CD4-positive, CD25-positive, alpha-beta regulatory T cell (primary cell): ENCODE measurements around the gene CDC14B. TPM values are rescaled to one million over a fixed set of nuclear protein-coding genes. Genes with fewer than 3 reads are reported as not detected.
A peak's percentile ranks its signal among the peaks of the same experiment; 100 is the strongest.
"Not testable (repeated sequence)": the region's sequence is repeated elsewhere in the genome, so short reads cannot be mapped to it uniquely, and the experiment has no call there.

Source experiments
- ATAC-seq, 2 donors: fragments of 150-1000 bp; cut with Tn5 transposase; one replicate each; pipeline ENCODE4 v1.10.0; 2021; ENCODE audit warnings: low read depth in 2 of 2, moderate number of reproducible peaks in 2 of 2, moderate library complexity in 1 of 2
- DNase-seq, 3 donors: peaks; one replicate each; pipeline versions ENCODE4 v3.0.0 to v3.0.0-alpha.2; 2012 to 2022; ENCODE audit warnings: mixed read lengths in 1 of 3
- H3K27ac ChIP-seq: one replicate; pipeline ENCODE4 v1.7.0; 2013; ENCODE audit warnings: mild to moderate bottlenecking, low read length; ENCODE audit not compliant: insufficient read depth, poor library complexity, severe bottlenecking
- H3K27me3 ChIP-seq: one replicate; pipeline ENCODE4 v1.7.0; 2013; ENCODE audit warnings: low read length; ENCODE audit not compliant: control insufficient read depth, insufficient read depth
- H3K36me3 ChIP-seq: one replicate; pipeline ENCODE4 v1.7.0; 2013; ENCODE audit warnings: mild to moderate bottlenecking, low read length, moderate library complexity; ENCODE audit not compliant: control insufficient read depth, insufficient read depth
- H3K4me1 ChIP-seq: 2 replicates; pipeline ENCODE4 v1.7.0; 2013; ENCODE audit warnings: mild to moderate bottlenecking, low read length; ENCODE audit not compliant: insufficient read depth, control insufficient read depth, poor library complexity, severe bottlenecking
- H3K4me3 ChIP-seq: one replicate; pipeline ENCODE4 v1.7.0; 2013; ENCODE audit warnings: low read depth, mild to moderate bottlenecking, low read length, moderate library complexity
- H3K9me3 ChIP-seq, 2 experiments: 1 replicate in 1 of 2; 2 replicates in 1 of 2; pipeline ENCODE4 v1.7.0; 2013; ENCODE audit warnings: low read length in 2 of 2, mild to moderate bottlenecking in 1 of 2, moderate library complexity in 1 of 2; ENCODE audit not compliant: control insufficient read depth in 2 of 2
- H3K27ac Mint-ChIP-seq, 3 donors: one replicate each; pipeline ENCODE4 v1.8.0; 2020 to 2022; ENCODE audit warnings: mild to moderate bottlenecking in 3 of 3, mixed read lengths in 3 of 3, moderate library complexity in 2 of 3
- H3K27me3 Mint-ChIP-seq: one replicate; pipeline ENCODE4 v1.8.0; 2022; ENCODE audit warnings: mild to moderate bottlenecking, mixed read lengths
- H3K36me3 Mint-ChIP-seq: one replicate; pipeline ENCODE4 v1.8.0; 2020; ENCODE audit warnings: mixed read lengths
- H3K4me1 Mint-ChIP-seq, 4 donors: one replicate each; pipeline ENCODE4 v1.8.0; 2020 to 2022; ENCODE audit warnings: mixed read lengths in 4 of 4, mild to moderate bottlenecking in 1 of 4
- H3K4me3 Mint-ChIP-seq, 4 donors: one replicate each; pipeline ENCODE4 v1.8.0; 2020 to 2022; ENCODE audit warnings: mild to moderate bottlenecking in 4 of 4, mixed read lengths in 4 of 4, moderate library complexity in 3 of 4
- H3K9me3 Mint-ChIP-seq, 7 donors: one replicate each; pipeline ENCODE4 v1.8.0; 2020 to 2022; ENCODE audit warnings: mixed read lengths in 7 of 7, mild to moderate bottlenecking in 3 of 7, moderate library complexity in 2 of 7
- polyA plus RNA-seq, 4 donors: library from polyadenylated mRNA; unstranded; fragments of 300-500 nt; fragmentation: Illumina TruSeq; gene quantifications; one replicate each; pipeline ENCODE4 v1.2.3, GENCODE V29; 2021
- total RNA-seq: library from RNA; stranded (reverse); gene quantifications from one replicate; pipeline ENCODE4 v1.2.3, GENCODE V29; 2022

CDC14B gene
- total and polyA plus RNA-seq, 5 donors from 2014 or later, result 7.1 to 17.7 (median 9.0) TPM

DNA sequence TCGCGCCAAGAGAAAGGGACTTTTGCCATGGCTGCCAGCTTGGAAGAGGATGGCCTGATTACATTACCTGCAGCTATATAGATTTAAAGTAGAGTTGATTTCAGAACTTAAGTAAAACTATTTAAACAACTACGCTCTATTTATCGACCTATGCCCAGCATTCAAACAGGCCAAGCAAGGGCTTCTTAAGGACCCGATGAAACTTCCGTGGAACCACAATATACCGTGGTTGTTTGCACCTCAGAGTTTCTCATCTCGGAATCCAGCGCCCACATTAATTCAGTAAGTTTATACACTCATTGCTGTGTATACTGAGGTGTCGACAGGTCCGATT is 505 bp upstream of the CDC14B start:
- H3K27ac Mint-ChIP-seq, result peak overlapping the region in 1 of 3 donors; percentile 16
- Histone ChIP-seq H3K27me3 (peaks cover 17% of the 10 kb centered on the region), H3K4me3 (no peak overlapping the region), H3K4me1 (peaks cover 9% of the 10 kb centered on the region), H3K9me3 (no peaks in the 10 kb centered on the region), H3K27ac (no peak overlapping the region), H3K36me3 (no peaks in the 10 kb centered on the region)
- H3K36me3 Mint-ChIP-seq, result no peaks in the 10 kb centered on the region
- peaks cover 5 to 15% (median 6%) of the 10 kb centered on the region in 4 donors for H3K4me1 Mint-ChIP-seq
- DNase-seq (no peak), ATAC-seq (no peak)
- H3K4me3 Mint-ChIP-seq, result peak overlapping the region; percentile 77 to 91 (median 80)
- H3K9me3 Mint-ChIP-seq, result peaks cover 0 to 4% (median 0%) of the 10 kb centered on the region in 7 donors
- peaks cover 69% of the 10 kb centered on the region for H3K27me3 Mint-ChIP-seq

- H3K4me3 ChIP-seq, result no peak overlapping the region
- H3K36me3 Mint-ChIP-seq, result no peaks in the 10 kb centered on the region
- DNase-seq, result no peak
- H3K27me3 Mint-ChIP-seq, result peaks cover 76% of the 10 kb centered on the region
- no peaks in the 10 kb centered on the region for H3K9me3 ChIP-seq
- H3K9me3 Mint-ChIP-seq, result peaks cover 0 to 4% (median 0%) of the 10 kb centered on the region in 7 donors
- H3K36me3 ChIP-seq, result no peaks in the 10 kb centered on the region
- H3K27me3 ChIP-seq, result peaks cover 22% of the 10 kb centered on the region
- ATAC-seq, result no peak
- H3K4me1 Mint-ChIP-seq, result peaks cover 5 to 15% (median 6%) of the 10 kb centered on the region in 4 donors
- peaks cover 9% of the 10 kb centered on the region for H3K4me1 ChIP-seq
- no peak overlapping the region for H3K27ac ChIP-seq
- H3K4me3 Mint-ChIP-seq, result no peak overlapping the region
- no peak overlapping the region for H3K27ac Mint-ChIP-seq
Measured at GRCh38 chr9:96619124-96619465, 548 bp downstream of the CDC14B start.

- Histone ChIP-seq H3K4me3 (no peak overlapping the region), H3K9me3 (no peaks in the 10 kb centered on the region), H3K27me3 (peaks cover 22% of the 10 kb centered on the region), H3K27ac (no peak overlapping the region), H3K36me3 (no peaks in the 10 kb centered on the region), H3K4me1 (peaks cover 9% of the 10 kb centered on the region)
- H3K27ac Mint-ChIP-seq, result no peak overlapping the region
- H3K36me3 Mint-ChIP-seq, result no peaks in the 10 kb centered on the region
- ATAC-seq (no peak), DNase-seq (no peak)
- H3K27me3 Mint-ChIP-seq, result peaks cover 73% of the 10 kb centered on the region
- H3K9me3 Mint-ChIP-seq, result peaks cover 0 to 4% (median 0%) of the 10 kb centered on the region in 7 donors
- H3K4me1 Mint-ChIP-seq, result peaks cover 5 to 15% (median 6%) of the 10 kb centered on the region in 4 donors
- H3K4me3 Mint-ChIP-seq, result peak overlapping the region; percentile 45 to 79 (median 62)
Measured at GRCh38 chr9:96618209-96619123, 1.2 kb downstream of the CDC14B start.

DNA sequence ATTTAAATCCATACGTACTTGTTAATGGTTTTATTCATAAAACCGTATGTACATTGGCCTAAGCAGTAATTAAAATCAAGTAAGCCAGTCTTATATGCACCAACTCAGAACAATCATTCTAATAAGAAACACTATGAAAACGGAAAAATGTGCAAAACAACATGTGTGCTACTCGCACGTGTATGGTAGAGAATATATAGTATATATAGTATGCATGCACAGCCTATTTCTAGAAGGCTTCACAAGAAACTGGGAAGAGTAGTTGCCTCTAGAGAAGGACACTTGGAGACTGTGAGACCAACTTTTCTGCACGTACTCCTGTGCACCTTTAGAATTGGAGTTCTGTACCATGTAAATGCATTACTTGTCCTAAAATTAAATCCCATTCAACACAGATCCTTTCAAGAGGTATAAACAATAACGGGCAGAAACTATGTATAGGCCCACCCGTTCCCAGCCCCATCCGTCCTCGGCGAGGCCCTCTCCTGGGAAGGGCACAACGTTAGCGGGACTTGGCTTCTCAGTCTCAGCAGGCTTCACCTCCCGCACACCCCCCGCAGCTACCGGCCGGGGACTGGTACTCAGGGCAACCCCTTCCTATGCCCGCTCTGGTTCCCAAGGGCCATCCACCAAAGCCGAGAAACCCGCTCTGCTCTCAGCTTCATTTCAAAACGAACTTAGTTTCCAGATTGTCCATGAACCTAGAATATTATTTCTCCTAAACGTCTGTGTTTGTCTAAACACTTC is 2.0 kb downstream of the CDC14B start:
- Mint-ChIP-seq H3K27ac (no peak overlapping the region), H3K27me3 (peaks cover 65% of the 10 kb centered on the region), H3K4me3 (peak overlapping the region; percentile 44 to 79 (median 60)), H3K4me1 (peaks cover 5 to 15% (median 6%) of the 10 kb centered on the region in 4 donors), H3K36me3 (no peaks in the 10 kb centered on the region), H3K9me3 (peaks cover 0 to 6% (median 0%) of the 10 kb centered on the region in 7 donors)
- no peaks in the 10 kb centered on the region for H3K36me3 ChIP-seq
- DNase-seq, result no peak
- H3K4me1 ChIP-seq, result peaks cover 9% of the 10 kb centered on the region
- H3K27ac ChIP-seq, result no peak overlapping the region
- H3K27me3 ChIP-seq, result peaks cover 27% of the 10 kb centered on the region
- no peak for ATAC-seq
- no peak overlapping the region for H3K4me3 ChIP-seq
- H3K9me3 ChIP-seq, result no peaks in the 10 kb centered on the region

GRCh38 chr9:96616817-96617438 is 2.7 kb downstream of the CDC14B start:
- H3K36me3 Mint-ChIP-seq, result no peaks in the 10 kb centered on the region
- DNase-seq, result no peak
- Histone ChIP-seq H3K27ac (no peak overlapping the region), H3K27me3 (peaks cover 33% of the 10 kb centered on the region), H3K9me3 (no peaks in the 10 kb centered on the region), H3K4me3 (no peak overlapping the region), H3K4me1 (peaks cover 9% of the 10 kb centered on the region), H3K36me3 (no peaks in the 10 kb centered on the region)
- H3K4me1 Mint-ChIP-seq, result peaks cover 5 to 15% (median 6%) of the 10 kb centered on the region in 4 donors
- no peak overlapping the region for H3K27ac Mint-ChIP-seq
- H3K27me3 Mint-ChIP-seq, result peaks cover 62% of the 10 kb centered on the region
- no peak for ATAC-seq
- H3K9me3 Mint-ChIP-seq, result peaks cover 0 to 6% (median 0%) of the 10 kb centered on the region in 7 donors
- peak overlapping the region in 2 of 4 donors; percentile 20 to 76 for H3K4me3 Mint-ChIP-seq

DNA sequence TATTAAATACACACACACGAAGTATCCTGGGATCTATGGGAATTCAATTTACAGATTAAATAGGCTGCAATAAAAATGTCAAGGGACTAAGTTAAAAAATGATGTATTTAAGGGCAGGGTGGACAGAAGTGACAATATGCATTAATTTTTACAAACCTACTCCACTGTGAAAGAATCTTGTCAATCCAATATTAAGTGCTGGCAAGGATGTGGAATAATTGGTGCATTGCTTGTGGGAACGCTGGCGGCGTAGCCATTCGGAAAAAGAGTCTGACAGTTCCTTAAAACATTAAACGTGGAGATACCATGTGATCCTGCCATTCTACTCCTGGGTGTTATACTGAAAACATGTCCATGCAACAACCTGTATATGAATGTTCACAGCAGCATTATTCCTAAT is 4.2 kb downstream of the CDC14B start:
- ATAC-seq, result no peak
- H3K4me1 Mint-ChIP-seq, result peaks cover 0 to 12% (median 4%) of the 10 kb centered on the region in 4 donors
- Histone ChIP-seq H3K36me3 (no peaks in the 10 kb centered on the region), H3K27me3 (peaks cover 35% of the 10 kb centered on the region), H3K27ac (no peak overlapping the region), H3K4me1 (peaks cover 9% of the 10 kb centered on the region), H3K9me3 (no peaks in the 10 kb centered on the region), H3K4me3 (no peak overlapping the region)
- H3K27me3 Mint-ChIP-seq, result peaks cover 53% of the 10 kb centered on the region
- no peak overlapping the region for H3K27ac Mint-ChIP-seq
- DNase-seq, result no peak
- no peak overlapping the region for H3K4me3 Mint-ChIP-seq
- no peaks in the 10 kb centered on the region for H3K36me3 Mint-ChIP-seq
- H3K9me3 Mint-ChIP-seq, result peaks cover 0 to 6% (median 0%) of the 10 kb centered on the region in 7 donors

- not testable (repeated sequence) for H3K9me3 Mint-ChIP-seq, H3K27ac Mint-ChIP-seq, ATAC-seq, H3K36me3 ChIP-seq, H3K4me1 Mint-ChIP-seq, H3K4me3 Mint-ChIP-seq, H3K4me3 ChIP-seq, H3K9me3 ChIP-seq, H3K4me1 ChIP-seq, H3K36me3 Mint-ChIP-seq, H3K27ac ChIP-seq, DNase-seq
- peaks cover 49% of the 10 kb centered on the region for H3K27me3 Mint-ChIP-seq
- peaks cover 31% of the 10 kb centered on the region for H3K27me3 ChIP-seq
Measured at GRCh38 chr9:96614664-96615063, 5.0 kb downstream of the CDC14B start.
